GM18868 (cell line): ENCODE data around the gene WHRN.

Experiments used
- ATAC-seq: cut with Tn5 transposase; IDR thresholded peaks from one replicate; pipeline ENCODE4 v1.9.1; 2021; ENCODE audit warnings: mild to moderate bottlenecking, moderate library complexity; ENCODE audit not compliant: unreplicated experiment

WHRN gene

DNA sequence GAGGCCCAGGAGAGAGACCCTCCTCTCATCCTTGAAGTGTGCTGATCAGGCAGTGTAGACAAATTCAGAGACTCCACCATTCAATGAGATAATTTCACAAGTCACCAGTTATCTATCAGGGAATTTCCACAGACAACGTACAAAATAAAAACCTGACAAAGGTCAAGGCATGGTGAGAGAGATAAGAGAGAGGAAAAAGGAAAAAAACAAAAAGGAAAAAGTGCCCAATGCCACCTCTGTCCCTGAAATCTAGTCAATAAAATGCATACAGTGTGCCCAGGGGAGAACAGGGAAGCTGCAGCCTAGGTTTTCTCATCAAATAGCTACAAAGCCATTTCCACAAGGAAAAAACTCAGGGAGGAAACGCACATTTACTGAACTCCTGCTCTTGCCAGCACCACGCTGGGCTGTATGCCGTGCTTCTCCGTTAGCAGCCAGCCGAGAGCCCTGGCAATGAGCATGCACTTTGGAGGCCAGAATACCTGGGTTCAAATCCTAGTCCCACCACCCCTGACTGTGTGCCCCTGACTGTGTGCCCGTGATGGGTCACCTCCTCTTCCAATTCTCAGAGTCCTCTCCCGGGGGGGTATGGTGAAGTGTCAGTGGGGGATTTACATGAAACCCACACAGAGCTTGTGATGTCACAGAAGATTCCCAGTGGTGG, 11.6 kb downstream of the WHRN start:
- no peak for ATAC-seq

DNA sequence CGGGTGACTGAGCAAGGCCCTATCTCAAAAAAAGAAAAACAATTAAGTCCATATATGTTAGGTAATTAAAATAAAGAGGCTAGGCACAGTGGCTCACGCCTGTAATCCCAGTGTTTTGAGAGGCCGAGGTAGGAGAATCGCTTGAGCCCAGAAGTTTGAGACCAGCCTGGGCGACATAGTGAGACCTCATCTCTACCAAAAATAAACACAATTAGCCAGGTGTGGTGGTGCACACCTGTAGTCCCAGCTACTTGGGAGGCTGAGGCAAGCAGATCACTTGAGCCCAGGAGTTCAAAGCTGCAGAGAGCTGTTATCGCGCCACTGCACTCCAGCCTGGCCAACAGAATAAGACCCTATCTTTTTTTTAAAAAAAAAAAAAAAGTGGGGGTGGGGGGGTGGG, 12.3 kb downstream of the WHRN start:
- no peak for ATAC-seq

DNA sequence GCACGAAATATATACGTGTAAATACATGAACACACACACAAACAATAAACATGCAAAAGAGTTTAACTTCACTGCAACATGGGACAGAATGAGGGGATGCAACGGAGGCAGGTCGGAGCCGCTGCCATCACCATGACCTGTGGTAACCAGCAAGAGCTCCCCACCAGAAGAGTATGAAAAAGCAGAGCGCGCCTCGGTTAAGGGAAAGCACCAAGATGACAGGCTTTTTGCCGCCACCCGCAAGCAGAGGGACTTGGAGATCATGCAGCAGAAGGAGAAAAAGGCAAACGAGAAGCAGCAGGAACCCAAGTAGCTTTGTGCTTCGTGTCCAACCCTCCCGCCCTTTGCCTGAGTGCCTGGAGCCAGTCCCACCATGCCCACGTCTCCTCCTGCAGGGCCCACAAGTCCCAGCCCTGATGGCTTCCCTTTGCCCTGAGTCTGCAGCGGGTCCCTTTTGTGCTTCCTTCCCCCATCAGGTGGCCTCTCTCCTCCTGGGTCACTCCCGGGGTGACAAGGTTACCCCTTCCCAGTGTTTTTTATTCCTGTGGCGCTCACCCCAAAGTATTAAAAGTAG, 13.8 kb downstream of the WHRN start:
- no peak for ATAC-seq

DNA sequence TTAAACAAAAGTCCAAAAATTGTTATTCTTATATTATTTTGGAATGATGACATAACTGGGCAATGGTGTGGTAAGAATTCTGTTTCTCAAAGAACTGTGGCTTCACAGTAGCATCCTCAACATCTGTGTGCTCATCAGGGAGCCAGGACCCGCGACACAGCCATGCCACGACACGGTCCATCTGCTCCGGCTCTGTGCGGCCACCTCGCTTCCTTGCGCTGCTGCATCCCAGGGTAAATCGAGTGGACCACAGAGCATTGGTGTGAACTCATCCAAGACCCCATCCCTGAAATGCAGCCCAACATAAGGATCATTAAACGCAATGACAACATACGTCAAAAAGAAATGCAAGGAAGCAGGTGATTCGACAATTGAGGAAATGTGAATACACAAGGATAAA, 15.3 kb downstream of the WHRN start:
- no peak for ATAC-seq

DNA sequence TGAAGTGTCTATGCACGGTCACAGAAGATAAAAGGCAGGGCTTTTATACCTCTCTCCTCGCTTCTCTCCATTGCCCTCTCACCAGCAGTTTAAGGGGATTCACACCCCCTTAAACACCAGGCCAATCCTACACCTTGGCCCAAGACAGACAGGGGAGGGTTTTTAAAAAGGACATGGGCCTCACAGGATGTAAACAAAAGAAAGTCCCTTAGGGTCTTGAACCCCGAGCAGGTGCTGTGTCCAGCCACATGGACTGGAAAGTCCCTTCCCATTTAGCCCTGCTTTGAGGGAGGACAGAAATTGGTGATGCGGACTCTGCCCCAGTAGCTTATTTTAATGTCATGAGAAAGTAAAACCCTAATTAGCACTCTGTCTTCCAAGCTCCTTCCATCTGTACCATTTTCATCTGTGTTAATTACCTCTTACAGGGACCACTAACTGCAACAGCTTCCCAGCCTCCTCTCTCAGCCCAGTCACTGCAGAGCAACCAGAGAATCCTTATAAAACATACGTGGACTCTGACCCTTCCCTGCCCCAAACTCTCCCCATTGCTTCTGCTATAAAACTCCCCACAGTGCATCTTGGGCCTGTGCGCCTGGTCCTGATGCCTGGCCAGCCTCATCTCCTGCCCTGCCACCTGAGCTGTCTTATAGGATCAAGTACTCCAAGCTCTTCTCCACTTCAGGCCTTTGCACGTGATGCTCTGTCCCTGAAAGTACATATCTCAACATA, 16.7 kb downstream of the WHRN start:
- ATAC-seq, result no peak

DNA sequence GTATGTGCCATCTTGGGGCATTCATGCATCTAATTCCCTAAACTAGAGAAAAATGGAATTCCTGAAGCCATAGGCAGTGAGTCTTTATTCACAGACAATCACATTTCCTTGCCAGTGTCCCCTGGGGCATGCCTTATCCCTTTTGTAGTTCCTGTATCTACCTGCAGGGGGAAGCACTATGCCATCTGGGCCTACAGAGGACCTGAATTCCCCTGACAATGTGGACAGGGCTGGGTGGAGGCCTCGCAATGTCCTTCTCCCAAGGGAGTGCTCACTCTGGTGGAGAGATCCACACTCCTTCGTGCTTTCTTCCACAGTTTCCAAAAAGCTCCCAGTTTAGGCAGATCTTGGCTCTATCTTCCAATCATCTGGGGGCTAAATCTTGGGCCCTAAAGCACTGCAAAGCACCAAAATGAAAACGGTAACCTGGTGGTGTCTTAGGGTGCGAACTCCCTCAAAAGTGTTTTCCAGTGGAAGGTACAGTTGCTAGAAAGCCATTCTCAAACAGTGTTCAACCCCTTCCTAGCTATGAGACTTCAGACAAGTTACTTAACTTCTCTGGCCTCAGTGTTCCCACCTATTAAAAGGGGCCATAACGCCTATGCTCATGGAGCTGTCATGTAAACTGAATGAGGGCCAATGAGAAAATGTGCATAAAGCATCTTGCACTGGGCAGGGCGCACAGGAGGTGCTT, 17.5 kb downstream of the WHRN start:
- peak; percentile 52 for ATAC-seq

DNA sequence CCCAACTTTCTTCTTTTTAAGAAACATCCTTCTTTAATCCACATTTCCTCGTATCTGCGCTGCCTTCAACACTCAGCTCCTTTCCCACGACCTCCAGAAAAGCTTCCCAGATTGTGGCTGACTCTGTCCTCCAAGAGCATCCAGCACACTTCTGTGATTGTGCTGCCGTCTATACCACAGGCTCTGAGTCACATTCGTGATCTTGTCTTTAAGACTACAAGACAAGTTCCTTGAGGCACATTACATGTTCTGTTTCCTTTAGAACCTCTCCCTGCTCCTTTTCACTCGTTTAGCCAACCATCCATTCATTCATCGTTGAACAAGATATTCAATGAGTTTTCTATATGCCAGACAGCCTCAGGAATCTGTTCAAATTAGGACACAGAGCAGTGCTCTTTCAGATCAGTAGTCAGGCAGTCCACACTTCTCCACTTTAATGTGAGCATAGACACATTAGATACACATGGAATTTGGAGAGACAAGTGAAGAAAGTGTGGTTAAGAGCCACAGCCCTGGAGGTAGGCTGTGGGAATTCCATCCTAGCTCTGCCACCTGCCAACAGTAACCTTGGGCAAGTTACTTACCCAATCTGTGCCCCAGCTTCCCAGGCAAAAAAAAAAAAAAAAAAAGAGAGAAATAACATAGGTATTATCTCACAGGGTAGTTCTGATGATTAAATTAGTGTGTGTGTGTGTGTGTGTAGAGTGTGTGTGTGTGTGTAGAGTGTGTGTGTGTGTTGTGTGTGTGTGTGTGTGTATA, 18.9 kb downstream of the WHRN start:
- no peak for ATAC-seq

DNA sequence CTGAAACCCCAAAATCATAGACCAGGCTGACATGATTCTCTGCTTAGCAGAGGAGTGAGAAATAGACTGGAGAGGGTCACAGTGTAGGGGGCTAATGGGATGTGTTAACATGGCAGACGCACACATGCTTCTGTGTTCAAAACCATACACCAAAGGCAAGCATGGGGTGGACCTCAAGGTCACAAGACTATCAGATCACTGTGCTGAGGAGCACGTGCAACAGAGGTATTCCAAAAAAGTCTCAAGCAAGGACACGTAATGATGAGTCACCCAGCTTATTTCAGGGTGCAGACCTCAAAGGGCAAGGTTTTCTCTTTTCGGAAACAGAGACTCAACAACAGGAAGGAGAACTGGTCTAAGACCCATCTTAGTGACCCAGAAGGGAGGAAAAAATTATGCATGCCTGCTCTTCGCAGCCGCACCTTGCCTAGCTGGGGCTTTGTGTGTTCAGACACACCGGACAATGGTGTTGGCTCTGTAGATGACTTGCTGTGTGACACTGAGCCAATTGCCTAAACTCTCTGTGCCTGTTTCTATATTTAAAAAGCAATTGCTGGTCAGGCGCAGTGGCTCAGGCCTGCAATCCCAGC, 20.3 kb downstream of the WHRN start:
- peak; percentile 68 for ATAC-seq

DNA sequence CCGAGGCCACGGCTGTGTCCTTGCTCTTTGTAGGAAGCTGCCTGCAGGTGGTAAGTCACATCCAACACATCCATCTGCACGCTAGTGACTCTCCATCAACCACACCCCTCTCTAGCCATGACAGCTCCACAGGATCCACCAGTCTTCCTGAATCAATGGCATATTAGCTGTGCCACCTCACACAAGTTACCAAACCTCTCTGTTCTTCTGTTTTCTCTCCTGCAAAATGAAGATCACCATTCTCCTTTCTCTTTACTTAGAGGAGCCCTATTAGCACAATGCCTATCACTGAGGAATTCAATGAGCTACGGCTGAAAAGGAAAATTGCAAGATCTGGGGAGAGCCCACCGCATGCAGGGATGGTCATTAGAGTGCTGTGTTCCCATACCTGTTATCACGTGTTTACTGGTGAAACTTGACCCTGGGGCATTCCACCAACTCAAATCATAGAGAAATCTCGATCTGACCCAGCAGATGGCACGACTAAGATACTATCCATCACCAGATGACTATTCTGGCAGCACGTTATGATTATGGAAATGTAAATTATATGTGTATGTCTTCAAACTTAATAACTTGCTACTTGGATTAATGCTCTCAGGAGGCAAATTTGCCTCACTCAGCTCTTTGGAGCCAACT, 20.9 kb downstream of the WHRN start:
- peak; percentile 25 for ATAC-seq

DNA sequence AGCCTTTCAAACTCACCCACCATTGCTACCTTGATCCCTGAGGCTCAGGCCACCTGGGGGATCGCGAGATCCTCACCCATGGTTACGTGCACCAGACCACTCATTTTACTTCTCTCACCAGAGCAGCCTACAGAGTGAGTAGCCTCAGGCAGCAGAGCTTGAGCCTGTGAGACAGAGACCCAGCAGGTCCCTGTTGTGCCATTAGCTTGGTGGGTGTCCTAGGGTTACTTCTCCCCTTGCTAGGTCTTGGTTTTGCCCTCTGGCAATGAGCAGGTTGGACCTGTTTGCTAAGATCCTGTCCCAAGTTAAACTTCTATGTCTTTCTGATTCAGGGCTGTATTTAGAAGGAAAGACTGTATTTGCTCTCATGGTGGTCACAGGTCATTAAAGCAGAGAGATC, 21.8 kb downstream of the WHRN start:
- ATAC-seq, result no peak

DNA sequence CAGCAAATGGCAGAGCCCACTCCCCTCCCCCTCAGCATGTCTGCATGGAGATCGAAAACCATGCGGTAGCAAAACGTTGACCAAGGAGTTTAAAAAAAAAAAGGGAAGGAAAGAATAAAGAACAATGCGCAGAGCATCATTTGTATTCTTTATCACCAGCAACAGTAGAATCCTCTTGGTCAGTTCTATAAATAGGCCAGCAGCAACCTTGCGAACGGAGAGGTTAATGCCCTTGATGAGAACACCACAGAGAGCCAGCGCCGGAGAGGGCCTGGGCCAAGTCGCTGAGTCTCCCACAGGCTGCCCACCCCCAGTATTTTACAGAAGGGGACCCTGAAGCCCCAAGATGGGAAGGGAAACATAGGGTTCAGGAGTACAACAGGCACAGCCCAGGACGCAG, 22.7 kb downstream of the WHRN start:
- no peak for ATAC-seq

DNA sequence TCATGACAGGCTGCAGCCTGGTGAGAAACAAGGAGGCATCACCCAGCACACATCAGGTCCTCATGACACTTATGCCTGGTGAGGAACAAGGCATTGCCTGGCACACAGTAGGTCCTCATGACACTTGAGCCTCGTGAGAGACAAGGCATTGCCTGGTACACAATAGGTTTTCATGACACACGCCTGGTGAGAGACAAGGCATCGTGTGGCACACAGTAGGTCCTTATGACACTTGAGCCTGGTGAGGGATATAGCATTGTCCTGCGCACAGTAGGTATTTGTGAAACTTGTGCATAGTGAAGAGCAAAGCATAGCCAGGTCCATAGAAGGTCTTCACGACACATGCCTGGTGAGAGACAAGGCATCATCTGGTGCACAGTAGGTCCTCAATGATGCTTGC, 23.5 kb downstream of the WHRN start:
- no peak for ATAC-seq

DNA sequence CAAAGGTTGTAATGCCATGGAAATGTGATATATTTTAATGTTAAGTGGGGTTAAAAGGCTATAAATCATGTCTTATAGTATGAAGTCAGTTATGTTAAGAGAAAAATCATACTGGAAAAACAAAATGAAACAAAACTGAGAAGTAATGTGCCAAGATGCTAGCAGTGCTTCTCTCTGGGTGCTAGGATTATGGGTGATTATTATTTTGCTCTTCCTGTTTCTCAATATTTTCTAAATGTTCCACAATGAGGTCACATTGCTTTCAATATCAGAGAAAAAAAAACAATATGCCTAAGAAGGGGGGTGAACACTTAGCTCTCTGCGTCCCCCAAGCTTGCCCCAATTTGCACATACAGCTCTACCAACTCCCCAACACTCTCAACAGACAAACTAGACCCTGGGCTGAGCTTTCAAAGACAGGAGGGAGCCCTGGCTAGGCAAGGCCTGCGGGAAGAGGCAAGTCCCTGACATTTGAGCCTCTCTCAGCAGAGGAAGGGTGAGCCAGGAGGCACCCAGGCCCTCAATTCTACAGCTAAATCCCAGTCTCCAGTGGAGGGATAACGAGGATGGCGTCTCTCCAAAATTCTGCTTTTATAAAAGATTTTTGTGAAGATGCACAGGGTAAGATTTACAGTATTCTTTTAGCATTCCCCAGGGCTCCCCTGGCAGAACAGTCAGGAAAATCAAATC, 24.4 kb downstream of the WHRN start:
- no peak for ATAC-seq

DNA sequence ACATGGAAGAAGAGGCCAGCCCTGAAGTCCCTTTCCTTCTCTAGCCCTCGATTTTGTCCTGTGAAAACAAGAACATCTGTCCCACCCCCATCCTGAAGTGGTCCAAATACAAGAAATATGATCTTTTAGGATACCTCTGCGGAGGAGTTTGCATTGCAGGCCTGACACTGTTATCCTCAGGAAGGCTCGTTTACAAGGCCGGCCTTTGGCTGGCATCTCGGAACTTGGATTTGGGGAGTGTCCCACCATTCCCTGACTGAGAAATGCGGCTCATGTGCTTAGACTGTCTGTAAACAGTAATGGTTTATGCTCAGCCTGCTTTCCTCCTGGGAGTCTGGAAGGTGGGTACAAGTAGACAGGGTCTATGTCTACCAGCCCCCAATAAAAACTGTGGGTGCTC, 26.4 kb downstream of the WHRN start:
- ATAC-seq, result no peak

DNA sequence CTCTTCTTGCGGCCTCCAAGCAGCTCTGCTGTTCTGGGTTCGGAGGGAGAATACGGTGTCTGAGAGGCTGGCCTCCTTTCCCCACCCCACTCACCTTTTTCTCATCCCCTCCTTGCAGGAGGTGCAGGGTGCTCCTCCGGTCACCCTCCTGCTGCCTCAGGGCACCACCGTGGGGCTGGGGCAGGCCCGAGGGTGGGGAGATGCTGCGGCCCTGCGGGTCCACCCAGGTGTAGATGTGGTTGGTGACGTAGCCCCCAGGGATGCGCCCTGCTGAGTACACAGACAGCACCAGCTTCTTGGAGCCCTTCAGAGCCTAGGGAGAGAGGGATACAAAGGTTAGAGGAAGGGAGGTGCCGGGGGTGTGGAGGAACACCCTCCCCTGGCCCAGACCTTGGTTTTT, 26.8 kb downstream of the WHRN start:
- no peak for ATAC-seq

DNA sequence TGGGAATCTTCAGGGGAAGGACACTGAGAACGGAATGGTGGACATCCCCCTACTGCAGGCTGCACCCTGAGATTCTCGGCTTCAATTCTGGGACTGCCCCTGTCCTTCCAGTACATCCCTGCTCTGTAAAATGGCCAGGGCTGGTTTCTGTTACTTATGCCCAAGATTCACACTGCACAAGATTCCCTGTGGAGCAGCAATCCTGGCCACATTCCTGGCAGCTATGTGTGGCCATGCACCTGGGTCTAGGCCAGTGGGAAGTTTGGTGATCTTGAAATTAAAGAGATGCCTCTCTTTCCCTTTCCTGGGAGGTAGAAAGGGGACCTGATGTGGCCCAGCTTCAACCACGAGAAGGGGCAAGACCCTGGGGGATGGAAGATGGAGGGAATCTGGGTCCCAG, 27.6 kb downstream of the WHRN start:
- ATAC-seq, result no peak

DNA sequence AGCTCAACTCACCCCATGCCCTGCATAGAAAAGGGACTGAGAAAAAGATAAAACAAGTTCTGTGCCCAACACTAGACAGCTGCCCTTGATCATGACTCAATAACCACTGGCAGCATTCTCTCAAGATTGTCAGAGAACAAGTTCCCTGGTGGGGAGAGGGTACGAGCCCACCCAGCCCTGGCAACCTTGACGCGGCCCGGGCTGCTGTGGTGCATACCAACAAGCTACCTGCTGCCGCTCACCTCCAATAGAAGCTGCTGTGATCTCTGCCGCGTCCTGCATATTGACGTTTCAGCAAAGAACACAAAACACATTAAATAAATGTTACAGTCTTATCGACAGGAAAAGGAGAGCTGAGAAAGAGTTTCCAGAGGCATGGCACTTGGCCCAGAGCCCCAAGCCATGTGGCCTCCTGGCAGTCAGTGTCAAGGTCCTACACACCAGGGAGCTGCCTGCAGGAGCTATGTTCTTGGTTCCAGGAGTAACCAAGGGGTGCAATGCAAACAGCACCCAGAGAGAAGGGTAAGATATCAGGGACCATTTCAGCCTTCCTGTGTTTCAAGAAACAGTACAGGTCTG, 28.3 kb downstream of the WHRN start:
- ATAC-seq, result no peak

DNA sequence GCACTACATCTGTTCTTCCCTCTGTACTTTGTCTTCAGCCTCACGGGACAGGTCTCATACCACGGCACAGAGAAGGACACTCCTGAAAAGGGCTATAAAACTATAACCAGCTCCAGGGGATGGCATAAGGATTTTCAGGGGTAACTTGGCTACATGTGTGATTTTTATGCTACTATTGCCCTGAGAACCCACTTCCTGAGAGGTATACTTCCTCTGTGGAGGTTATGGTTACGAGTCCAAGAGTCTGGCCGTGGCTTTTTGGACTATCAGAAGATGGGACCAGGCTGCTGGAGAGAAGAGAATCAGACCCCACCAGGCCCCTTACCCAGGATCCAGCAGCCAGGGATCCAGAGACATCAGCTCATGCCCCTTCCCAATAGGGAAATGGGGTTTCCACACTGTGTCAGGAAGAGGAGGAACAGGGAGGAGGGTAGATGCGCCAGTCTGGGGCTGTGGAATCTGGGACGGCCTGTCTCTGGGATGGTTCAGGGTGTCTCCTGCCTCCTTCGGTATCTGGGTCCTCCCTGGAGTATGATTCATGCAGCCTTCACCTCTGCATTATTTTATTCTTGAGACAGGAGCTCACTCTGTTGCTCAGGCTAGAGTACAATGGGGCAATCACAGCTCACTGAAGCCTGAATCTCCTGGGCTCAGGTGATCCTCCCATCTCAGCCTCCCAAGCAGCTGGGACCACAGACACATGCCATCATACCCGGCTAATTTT, 29.7 kb downstream of the WHRN start:
- no peak for ATAC-seq

DNA sequence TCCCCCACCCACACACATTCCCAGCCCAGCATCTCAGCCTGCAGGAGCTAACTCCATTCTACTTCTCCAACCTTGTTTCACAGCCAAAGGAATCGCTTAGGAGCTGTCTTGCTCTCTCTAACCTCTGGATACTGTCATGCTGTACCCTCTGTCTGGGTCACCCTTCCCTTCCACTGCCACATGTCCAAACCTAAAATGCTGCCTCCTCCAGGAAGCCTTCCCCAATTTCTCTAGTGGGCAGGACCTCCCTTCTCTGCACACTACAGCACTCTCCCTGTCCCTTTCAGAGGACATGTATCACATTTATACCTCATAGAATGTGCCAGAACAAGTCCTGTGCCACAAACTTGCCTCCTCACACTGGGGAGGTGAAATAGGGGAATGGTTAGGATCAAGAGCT, 30.8 kb downstream of the WHRN start:
- no peak for ATAC-seq
